Mammary epithelial cell (primary cell): ENCODE results near the gene SPACA7.

ENCODE experiments used
- EZH2 ChIP-seq: IDR thresholded peaks from 2 replicates; pipeline ENCODE4 v1.6.1; 2012; ENCODE audit warnings: low read length, inconsistent platforms, borderline replicate concordance
- TF ChIP-seq, protein P1 (sequence below), 2 donors: IDR thresholded peaks in 1 of 2; conservative IDR thresholded peaks in 1 of 2; 2 replicates each; pipeline ENCODE4 v1.5.1; 2011 to 2012; ENCODE audit warnings: inconsistent platforms in 2 of 2, low read length in 2 of 2, mild to moderate bottlenecking in 2 of 2, control low read depth in 1 of 2, low read depth in 1 of 2; ENCODE audit not compliant: insufficient read depth in 1 of 2; ENCODE audit errors: extremely low read depth in 1 of 2

DNA sequence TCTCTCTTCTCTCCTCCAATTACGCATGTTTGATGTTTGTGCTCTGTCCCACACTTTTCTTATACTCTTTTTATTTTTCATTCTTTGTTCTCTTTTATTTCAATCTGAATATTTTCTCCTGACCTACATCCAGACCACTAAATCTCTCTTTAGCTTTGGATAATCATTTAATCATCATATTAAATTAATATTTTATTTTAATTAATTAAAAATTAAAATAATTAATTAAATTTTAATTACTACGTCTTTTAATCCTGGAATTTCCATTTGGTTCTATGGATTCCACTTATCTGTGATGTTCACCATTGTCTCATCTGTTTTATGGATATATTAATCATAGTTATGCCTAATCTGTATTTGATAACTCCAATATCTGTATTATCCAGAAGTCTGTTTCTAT, 62.4 kb downstream of the SPACA7 start:
- TF ChIP-seq, protein P1, sequence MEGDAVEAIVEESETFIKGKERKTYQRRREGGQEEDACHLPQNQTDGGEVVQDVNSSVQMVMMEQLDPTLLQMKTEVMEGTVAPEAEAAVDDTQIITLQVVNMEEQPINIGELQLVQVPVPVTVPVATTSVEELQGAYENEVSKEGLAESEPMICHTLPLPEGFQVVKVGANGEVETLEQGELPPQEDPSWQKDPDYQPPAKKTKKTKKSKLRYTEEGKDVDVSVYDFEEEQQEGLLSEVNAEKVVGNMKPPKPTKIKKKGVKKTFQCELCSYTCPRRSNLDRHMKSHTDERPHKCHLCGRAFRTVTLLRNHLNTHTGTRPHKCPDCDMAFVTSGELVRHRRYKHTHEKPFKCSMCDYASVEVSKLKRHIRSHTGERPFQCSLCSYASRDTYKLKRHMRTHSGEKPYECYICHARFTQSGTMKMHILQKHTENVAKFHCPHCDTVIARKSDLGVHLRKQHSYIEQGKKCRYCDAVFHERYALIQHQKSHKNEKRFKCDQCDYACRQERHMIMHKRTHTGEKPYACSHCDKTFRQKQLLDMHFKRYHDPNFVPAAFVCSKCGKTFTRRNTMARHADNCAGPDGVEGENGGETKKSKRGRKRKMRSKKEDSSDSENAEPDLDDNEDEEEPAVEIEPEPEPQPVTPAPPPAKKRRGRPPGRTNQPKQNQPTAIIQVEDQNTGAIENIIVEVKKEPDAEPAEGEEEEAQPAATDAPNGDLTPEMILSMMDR (conservative IDR thresholded peaks at IDR 0.05 in 1 of 2, IDR thresholded peaks at IDR 0.05 in 1 of 2; ENCODE audit: extremely low read depth in 1 of 2, insufficient read depth in 1 of 2, low read depth in 1 of 2, low read length in 2 of 2), result no peak
- TF ChIP-seq EZH2, result no peak
